ENCODE results near the gene LRP1. TPM values are rescaled to one million over a fixed set of nuclear protein-coding genes. Genes with fewer than 3 reads are reported as not detected.

The LRP1 gene
- total and polyA plus RNA-seq, 2 of the 13 experiments (the other 11 are each of a cell fraction or from before 2014, with no cell fraction given) = 14.7 to 30.8 TPM

DNA sequence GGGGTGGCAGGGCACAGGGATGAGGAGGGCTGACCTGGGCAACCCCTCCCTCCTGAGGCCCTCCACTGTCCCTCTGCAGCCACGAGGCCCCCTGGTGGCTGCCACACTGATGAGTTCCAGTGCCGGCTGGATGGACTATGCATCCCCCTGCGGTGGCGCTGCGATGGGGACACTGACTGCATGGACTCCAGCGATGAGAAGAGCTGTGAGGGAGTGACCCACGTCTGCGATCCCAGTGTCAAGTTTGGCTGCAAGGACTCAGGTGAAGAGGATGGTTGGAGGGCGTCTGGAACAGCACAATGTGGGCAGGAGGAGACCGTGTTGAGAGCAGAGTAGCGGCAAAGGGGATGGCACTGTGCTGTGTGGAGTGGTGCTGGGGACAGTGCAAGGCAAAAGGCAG is 44.8 kb downstream of the LRP1 start:
- Histone ChIP-seq H3K4me2 (ENCODE audit: low read depth, low read length) (no peak overlapping the region), H3K4me3 (replicated peaks in 1 of 3; ENCODE audit: insufficient read depth in 1 of 3, low read depth in 2 of 3, low read length in 3 of 3) (no peak overlapping the region), H3K36me3 (replicated peaks in 1 of 2; ENCODE audit: control insufficient read depth in 1 of 2, insufficient read depth in 2 of 2, low read length in 2 of 2) (peaks cover 47 to 87% of the 10 kb centered on the region in 2 experiments), H3K27me3 (ENCODE audit: control insufficient read depth in 1 of 2, insufficient read depth in 2 of 2, low read length in 2 of 2) (no peaks in the 10 kb centered on the region), H3K27ac (ENCODE audit: extremely low read length, insufficient read depth, low read length) (no peak overlapping the region), H4K20me1 (ENCODE audit: insufficient read depth, low read length) (no peaks in the 10 kb centered on the region; the same call in 1 of the 2 replicates), H3K4me1 (ENCODE audit: insufficient read depth, low read length) (0 out of 2 replicates have a peak, but pooled peaks cover 5% of the 10 kb centered on the region), H3K79me2 (ENCODE audit: insufficient read depth, low read length) (no peaks in the 10 kb centered on the region), H3K9me3 (ENCODE audit: low read length) (no peaks in the 10 kb centered on the region), H2AFZ (ENCODE audit: low read length) (no peak overlapping the region), H3K9ac (ENCODE audit: insufficient read depth, low read depth, low read length) (no peak overlapping the region)
- peak; percentile 86 for ATAC-seq
- DNase-seq (ENCODE audit: low spot score) = peak; percentile 51
- POLR2A ChIA-PET = interaction anchor here (1.3 to 7.8 kb wide), 4 partner anchors 11 to 61 kb away, joined by 3 to 103 read pairs (median 20); partner anchors contain the start of genes LRP1 and LRP1-AS
- CTCF ChIA-PET (ENCODE audit: low intra/inter-chr PET ratio, low total read pairs) = interaction anchor here (2.9 to 3.7 kb wide), 2 partner anchors 46 to 49 kb away, joined by 22 to 47 read pairs; no protein-coding TSS in a partner anchor
- peak; percentile 21 for FAIRE-seq
- intact Hi-C loops (cut with micrococcal nuclease; ENCODE audit: unreplicated experiment) = loop anchor here (1.0 kb wide), 1 partner anchor 46 kb away; no protein-coding TSS in a partner anchor
- WGBS (ENCODE audit: low lambda C conversion rate) = 83% methylated on average over 6 of the region's 11 CpGs
- in situ Hi-C loops (cut with HindIII; ENCODE audit: extremely low pct_ligation_motif_present, low pct_unique_long_range_greater_than_20kb) = no loop called here
- no TSS peak for BruUV-seq (replicated peaks)
- TF ChIP-seq GTF2F1 (IDR thresholded peaks at IDR 0.05; ENCODE audit: low read length) (no peak), AGO2 (optimal IDR thresholded peaks at IDR 0.05; ENCODE audit: low read depth, low read length) (peak; percentile 19), RFX5 (IDR thresholded peaks at IDR 0.05; ENCODE audit: low read depth, low read length) (no peak), ARNT2 (CRISPR knock-in tag; IDR thresholded peaks at IDR 0.05; ENCODE audit: low read depth) (no peak), SMC3 (IDR thresholded peaks at IDR 0.05; ENCODE audit: low read length) (peak; percentile 59; the same call in 1 of the 2 replicates), KLF13 (CRISPR knock-in tag; IDR thresholded peaks at IDR 0.05) (no peak), PAF1 (CRISPR knock-in tag; IDR thresholded peaks at IDR 0.05) (0 out of 2 replicates have a peak, but pooled peaks have one; percentile 35), HNF4A (CRISPR knock-in tag; IDR thresholded peaks at IDR 0.05) (peak; percentile 24; the same call in 1 of the 2 replicates), ZNF382 (CRISPR knock-in tag; IDR thresholded peaks at IDR 0.05; ENCODE audit: borderline replicate concordance) (no peak), SYNCRIP (IDR thresholded peaks at IDR 0.05; ENCODE audit: insufficient read depth, low read depth, low read length) (no peak), TBX2 (CRISPR knock-in tag; IDR thresholded peaks at IDR 0.05; ENCODE audit: borderline replicate concordance) (0 out of 2 replicates have a peak, but pooled peaks have one; percentile 32), EHMT2 (IDR thresholded peaks at IDR 0.05; ENCODE audit: borderline replicate concordance, low read depth, low read length) (no peak), STAG1 (CRISPR knock-in tag; IDR thresholded peaks at IDR 0.05) (peak; percentile 87), AHDC1 (CRISPR knock-in tag; IDR thresholded peaks at IDR 0.05; ENCODE audit: borderline replicate concordance) (no peak)
- TF ChIP-seq, protein P1, sequence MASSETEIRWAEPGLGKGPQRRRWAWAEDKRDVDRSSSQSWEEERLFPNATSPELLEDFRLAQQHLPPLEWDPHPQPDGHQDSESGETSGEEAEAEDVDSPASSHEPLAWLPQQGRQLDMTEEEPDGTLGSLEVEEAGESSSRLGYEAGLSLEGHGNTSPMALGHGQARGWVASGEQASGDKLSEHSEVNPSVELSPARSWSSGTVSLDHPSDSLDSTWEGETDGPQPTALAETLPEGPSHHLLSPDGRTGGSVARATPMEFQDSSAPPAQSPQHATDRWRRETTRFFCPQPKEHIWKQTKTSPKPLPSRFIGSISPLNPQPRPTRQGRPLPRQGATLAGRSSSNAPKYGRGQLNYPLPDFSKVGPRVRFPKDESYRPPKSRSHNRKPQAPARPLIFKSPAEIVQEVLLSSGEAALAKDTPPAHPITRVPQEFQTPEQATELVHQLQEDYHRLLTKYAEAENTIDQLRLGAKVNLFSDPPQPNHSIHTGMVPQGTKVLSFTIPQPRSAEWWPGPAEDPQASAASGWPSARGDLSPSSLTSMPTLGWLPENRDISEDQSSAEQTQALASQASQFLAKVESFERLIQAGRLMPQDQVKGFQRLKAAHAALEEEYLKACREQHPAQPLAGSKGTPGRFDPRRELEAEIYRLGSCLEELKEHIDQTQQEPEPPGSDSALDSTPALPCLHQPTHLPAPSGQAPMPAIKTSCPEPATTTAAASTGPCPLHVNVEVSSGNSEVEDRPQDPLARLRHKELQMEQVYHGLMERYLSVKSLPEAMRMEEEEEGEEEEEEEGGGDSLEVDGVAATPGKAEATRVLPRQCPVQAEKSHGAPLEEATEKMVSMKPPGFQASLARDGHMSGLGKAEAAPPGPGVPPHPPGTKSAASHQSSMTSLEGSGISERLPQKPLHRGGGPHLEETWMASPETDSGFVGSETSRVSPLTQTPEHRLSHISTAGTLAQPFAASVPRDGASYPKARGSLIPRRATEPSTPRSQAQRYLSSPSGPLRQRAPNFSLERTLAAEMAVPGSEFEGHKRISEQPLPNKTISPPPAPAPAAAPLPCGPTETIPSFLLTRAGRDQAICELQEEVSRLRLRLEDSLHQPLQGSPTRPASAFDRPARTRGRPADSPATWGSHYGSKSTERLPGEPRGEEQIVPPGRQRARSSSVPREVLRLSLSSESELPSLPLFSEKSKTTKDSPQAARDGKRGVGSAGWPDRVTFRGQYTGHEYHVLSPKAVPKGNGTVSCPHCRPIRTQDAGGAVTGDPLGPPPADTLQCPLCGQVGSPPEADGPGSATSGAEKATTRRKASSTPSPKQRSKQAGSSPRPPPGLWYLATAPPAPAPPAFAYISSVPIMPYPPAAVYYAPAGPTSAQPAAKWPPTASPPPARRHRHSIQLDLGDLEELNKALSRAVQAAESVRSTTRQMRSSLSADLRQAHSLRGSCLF (CRISPR knock-in tag; IDR thresholded peaks at IDR 0.05; ENCODE audit: borderline replicate concordance) = no peak

All from HepG2 (cell line).